Measurements from ENCODE around the gene KPNA6. TPM values are rescaled to one million over a fixed set of nuclear protein-coding genes. Genes with fewer than 3 reads are reported as not detected.

KPNA6 gene
- total and polyA plus RNA-seq, 2 donors (not counting 3 experiments of a cell fraction or from before 2014, with no cell fraction given), result 22.1 to 85.6 TPM

DNA sequence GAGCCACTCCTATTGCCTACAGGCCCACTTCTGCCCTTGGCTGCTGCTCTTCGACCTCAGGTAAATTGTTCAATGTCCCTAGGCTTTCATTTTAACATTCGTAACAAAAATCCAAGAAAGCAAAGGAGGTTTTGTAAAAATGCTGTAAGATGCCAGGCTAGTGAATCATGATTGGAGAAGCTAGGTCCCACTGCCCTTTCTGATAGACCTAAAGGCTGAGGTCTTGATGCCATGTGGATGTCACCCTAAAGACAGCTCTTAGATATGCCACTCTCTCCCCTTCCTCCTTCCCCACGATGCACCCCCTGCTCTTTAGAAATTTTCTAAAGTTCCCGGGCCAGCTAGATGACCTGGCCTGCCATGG lies 45.0 kb upstream of the KPNA6 start:
- no peak for FAIRE-seq
- peak overlapping the region; percentile 35 for H3K27ac ChIP-seq (ENCODE audit: insufficient read depth, low read depth, low read length)
- H2AFZ ChIP-seq (ENCODE audit: low read depth, low read length), result no peak overlapping the region
- H3K9me1 ChIP-seq (replicated peaks; ENCODE audit: control insufficient read depth, extremely low read depth, insufficient read depth, low read length), result no peaks in the 10 kb centered on the region
- H3K27me3 ChIP-seq (ENCODE audit: control insufficient read depth in 2 of 2, insufficient read depth in 2 of 2, low read length in 2 of 2), result no peaks in the 10 kb centered on the region
- H3K9me3 ChIP-seq (replicated peaks; ENCODE audit: control insufficient read depth, insufficient read depth, low read length), result no peaks in the 10 kb centered on the region
- TF ChIP-seq, protein P1, sequence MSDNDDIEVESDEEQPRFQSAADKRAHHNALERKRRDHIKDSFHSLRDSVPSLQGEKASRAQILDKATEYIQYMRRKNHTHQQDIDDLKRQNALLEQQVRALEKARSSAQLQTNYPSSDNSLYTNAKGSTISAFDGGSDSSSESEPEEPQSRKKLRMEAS (IDR thresholded peaks at IDR 0.05; ENCODE audit: insufficient read depth, insufficient read length), result no peak
- no peak for TF ChIP-seq JUN (IDR thresholded peaks at IDR 0.05; ENCODE audit: borderline replicate concordance, insufficient read depth, insufficient read length, low read depth)
- no peak for TF ChIP-seq POLR2A (IDR thresholded peaks at IDR 0.05; ENCODE audit: low read depth, low read length)
- TF ChIP-seq EZH2 (IDR thresholded peaks at IDR 0.05; ENCODE audit: borderline replicate concordance, low read depth, low read length, severe bottlenecking), result no peak
- TF ChIP-seq GATA2 (IDR thresholded peaks at IDR 0.05; ENCODE audit: insufficient read depth, insufficient read length, low read depth, low read length), result no peak
- TF ChIP-seq, protein P2, sequence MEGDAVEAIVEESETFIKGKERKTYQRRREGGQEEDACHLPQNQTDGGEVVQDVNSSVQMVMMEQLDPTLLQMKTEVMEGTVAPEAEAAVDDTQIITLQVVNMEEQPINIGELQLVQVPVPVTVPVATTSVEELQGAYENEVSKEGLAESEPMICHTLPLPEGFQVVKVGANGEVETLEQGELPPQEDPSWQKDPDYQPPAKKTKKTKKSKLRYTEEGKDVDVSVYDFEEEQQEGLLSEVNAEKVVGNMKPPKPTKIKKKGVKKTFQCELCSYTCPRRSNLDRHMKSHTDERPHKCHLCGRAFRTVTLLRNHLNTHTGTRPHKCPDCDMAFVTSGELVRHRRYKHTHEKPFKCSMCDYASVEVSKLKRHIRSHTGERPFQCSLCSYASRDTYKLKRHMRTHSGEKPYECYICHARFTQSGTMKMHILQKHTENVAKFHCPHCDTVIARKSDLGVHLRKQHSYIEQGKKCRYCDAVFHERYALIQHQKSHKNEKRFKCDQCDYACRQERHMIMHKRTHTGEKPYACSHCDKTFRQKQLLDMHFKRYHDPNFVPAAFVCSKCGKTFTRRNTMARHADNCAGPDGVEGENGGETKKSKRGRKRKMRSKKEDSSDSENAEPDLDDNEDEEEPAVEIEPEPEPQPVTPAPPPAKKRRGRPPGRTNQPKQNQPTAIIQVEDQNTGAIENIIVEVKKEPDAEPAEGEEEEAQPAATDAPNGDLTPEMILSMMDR (IDR thresholded peaks at IDR 0.05; ENCODE audit: extremely low read depth in 1 of 2, insufficient read depth in 1 of 2, low read depth in 1 of 2, low read length in 2 of 2), result no peak
- no peak for TF ChIP-seq POLR2AphosphoS5 (IDR thresholded peaks at IDR 0.05; ENCODE audit: insufficient read depth, low read depth, low read length)
- no peak for TF ChIP-seq FOS (IDR thresholded peaks at IDR 0.05; ENCODE audit: borderline replicate concordance, insufficient read depth, low read length)
- no peak for TF ChIP-seq MYC (IDR thresholded peaks at IDR 0.05; ENCODE audit: low read depth, low read length)
- no peak overlapping the region for H3K4me3 ChIP-seq (replicated peaks in 1 of 3; ENCODE audit: insufficient read depth in 1 of 3, low read depth in 1 of 3, low read length in 3 of 3)
- no peaks in the 10 kb centered on the region for H3K79me2 ChIP-seq (ENCODE audit: control insufficient read depth, insufficient read depth, low read length)
- ChIA-PET CTCF (interaction anchor here (0.6 to 3.0 kb wide), 39 partner anchors 9 to 401 kb away, joined by 3 to 33 read pairs (median 5); partner anchors contain the start of genes ADGRB2, KPNA6, PTP4A2 and TMEM39B), POLR2A (interaction anchor here (1.3 kb wide), 1 partner anchor 10 kb away, joined by 5 read pairs; the partner anchor contains the start of gene TMEM39B)
- H3K9ac ChIP-seq (replicated peaks; ENCODE audit: extremely low read depth, insufficient read depth, low read length), result peak overlapping the region; percentile 34
- H3K4me2 ChIP-seq (ENCODE audit: insufficient read depth, low read length), result no peak overlapping the region
- H3K4me1 ChIP-seq (ENCODE audit: control insufficient read depth, extremely low read depth, insufficient read depth, low read length), result peaks cover 21% of the 10 kb centered on the region
- H4K20me1 ChIP-seq (replicated peaks; ENCODE audit: control insufficient read depth, extremely low read depth, insufficient read depth, low read length), result no peaks in the 10 kb centered on the region
- no TSS peak for BruUV-seq (replicated peaks)
- DNase-seq (ENCODE audit: low read depth, low spot score), result no peak
- dilution Hi-C loops (cut with MboI; ENCODE audit: extremely low pct_ligation_motif_present, low sequenced_read_pairs), result no loop called here
- intact Hi-C loops (cut with micrococcal nuclease), result loop anchor here (1.0 to 5.0 kb wide), 4 partner anchors 36 to 481 kb away; no protein-coding TSS in a partner anchor
- peaks cover 18 to 22% of the 10 kb centered on the region in 2 experiments for H3K36me3 ChIP-seq (ENCODE audit: control insufficient read depth in 2 of 2, extremely low read depth in 1 of 2, insufficient read depth in 2 of 2, low read length in 2 of 2)

Data from endothelial cell of umbilical vein (primary cell).